DMS 273 (cell line): ENCODE measurements around the gene CD160.
"Not testable (repeated sequence)": the region's sequence is repeated elsewhere in the genome, so short reads cannot be mapped to it uniquely, and the experiment has no call there.

ENCODE experiments used
- DNase-seq: peaks from one replicate; lab custom pipeline; 2025; ENCODE audit not compliant: unreplicated experiment; lab: John Stamatoyannopoulos, UW

Gene CD160

GRCh38 chr1:145719230-145720079 lies at the start of gene CD160:
TSS of gene CD160 (plus strand) at chr1:145719499. CDS start at chr1:145728328, 8,829 bp downstream.
- DNase-seq = no peak

DNA sequence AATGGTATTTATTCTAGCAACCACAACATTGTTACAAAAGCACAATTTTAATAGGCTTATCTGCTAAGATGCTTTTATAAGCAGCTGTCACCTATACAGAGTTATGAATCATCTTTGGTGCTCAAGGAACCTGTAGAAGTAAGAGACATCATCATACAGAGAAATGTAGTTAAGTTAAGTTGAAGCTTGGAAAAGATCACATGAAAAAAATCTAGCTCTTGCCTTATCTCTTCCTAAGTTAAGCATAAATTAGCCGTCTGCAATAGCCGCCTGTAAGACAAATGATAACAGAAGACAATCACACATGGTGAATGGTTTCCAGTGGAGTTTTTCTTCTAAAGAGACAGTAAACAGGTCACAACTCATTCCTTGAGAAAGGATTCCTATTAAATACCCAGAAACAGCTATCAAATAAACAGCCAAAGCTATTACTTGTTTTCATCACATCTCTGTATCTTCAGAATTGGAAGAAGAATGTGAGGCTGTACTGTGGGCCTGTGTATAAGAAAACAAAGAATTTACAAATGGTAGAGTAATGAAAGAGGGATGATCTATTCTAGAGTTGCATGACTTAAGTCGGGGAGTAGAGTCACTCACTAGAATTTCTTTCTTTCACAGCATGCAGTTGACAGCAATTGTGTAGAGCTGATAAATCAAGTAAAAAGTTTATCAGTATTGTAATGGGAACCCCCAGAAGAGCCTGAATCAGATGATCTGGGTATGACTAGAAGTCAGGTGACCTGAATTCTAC lies 48.1 kb upstream of the CD160 start:
- DNase-seq = not testable (repeated sequence)

GRCh38 chr1:145673217-145673616 lies 46.1 kb upstream of the CD160 start:
- DNase-seq = not testable (repeated sequence)

DNA sequence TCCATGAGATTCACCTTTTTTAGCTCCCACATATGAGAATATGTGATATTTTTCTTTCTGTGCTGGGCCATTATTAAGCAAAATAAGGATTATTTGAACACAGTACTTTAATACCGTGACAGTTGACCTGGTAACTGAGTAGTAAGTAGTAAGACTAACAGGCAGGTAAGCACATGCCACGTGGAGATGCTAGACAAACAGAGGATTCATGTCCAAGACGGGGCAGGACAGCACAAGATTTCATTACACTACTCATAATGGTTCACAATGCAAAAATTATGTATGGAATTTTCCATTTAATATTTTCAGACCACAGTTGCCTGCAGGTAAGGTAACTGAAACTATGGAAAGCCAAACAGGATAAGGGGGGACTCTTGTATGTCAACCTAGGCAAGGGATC lies 34.4 kb upstream of the CD160 start:
- DNase-seq = not testable (repeated sequence)

DNA sequence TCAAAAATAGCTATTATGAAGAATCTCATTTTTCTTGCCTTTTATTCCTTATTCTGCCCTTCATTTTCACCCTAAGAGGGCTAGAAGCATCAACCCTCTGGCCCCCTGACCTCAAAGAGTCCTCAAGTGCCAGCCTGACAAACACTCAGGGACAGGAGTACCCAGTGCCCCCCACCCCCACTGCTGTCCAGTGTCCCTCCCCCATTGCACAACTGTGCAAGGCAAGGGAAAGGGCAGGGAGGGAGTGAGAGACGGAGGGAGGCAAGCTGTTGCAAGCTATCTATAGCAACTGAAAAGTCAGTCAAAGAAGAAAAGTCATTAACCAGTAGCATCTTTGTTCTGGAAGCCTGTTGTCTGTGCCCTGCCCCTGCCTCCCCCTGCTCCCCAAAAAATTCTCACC lies 33.2 kb upstream of the CD160 start:
- not testable (repeated sequence) for DNase-seq

DNA sequence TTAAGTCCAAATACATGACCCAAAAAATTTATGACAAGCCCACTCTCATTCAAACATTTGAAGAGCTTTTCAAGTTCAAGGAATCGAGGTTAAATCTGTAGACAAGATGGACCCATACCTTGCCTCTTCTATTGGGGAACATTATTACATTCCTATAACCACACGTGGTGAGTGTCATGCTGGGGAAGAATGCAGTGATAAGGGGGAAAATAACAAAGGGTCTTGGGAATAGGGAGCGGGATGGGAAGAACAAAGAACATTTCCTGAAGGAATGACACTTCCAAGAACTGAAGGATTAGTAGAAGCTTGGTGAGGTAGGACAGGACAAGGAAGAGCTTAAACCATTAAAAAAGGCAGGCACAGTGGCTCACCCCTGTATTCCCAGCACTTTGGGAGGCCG lies 31.0 kb upstream of the CD160 start:
- DNase-seq = no peak

DNA sequence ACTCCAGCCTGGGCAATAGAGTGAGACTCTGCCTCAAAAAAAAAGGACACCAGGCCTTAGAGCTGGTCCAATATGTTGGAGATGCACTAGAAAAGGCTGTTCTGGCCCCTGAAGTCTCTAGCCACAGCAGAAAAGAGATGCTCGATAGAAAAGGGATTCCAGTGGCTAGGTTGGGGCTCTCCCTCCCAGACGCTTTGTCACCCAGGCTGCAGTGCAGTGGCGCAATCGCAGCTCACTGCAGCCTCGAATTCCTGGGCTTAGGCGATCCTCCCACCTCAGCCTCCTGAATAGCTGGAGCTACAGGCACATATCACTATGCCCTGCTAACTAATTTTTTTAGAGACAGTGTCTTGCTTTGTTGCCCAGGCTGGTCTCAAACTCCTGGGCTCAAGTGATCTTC lies 30.4 kb upstream of the CD160 start:
- no peak for DNase-seq

DNA sequence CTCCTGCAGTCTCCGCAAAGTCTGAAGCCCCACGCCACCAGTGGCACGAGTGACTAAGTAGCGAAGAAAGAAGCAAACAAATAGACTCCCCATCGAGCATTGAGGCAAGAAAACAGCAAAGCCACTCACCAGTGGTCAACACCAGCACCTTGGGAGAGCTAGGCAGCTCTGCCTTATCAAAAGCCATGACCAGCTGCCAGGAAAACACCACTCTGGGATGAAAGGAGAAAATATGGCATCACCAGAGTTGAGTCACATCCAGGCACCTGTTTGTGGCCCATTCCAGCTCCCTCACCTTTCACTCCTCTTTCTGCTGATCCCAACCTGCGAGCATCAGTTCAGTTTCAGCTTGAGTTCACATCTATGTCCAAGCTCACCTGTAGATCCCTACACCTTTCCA lies 29.4 kb upstream of the CD160 start:
- DNase-seq = peak; percentile 20

GRCh38 chr1:145690587-145691558 lies 28.4 kb upstream of the CD160 start:
- DNase-seq = peak; percentile 92

GRCh38 chr1:145692785-145693443 lies 26.4 kb upstream of the CD160 start:
- no peak for DNase-seq

DNA sequence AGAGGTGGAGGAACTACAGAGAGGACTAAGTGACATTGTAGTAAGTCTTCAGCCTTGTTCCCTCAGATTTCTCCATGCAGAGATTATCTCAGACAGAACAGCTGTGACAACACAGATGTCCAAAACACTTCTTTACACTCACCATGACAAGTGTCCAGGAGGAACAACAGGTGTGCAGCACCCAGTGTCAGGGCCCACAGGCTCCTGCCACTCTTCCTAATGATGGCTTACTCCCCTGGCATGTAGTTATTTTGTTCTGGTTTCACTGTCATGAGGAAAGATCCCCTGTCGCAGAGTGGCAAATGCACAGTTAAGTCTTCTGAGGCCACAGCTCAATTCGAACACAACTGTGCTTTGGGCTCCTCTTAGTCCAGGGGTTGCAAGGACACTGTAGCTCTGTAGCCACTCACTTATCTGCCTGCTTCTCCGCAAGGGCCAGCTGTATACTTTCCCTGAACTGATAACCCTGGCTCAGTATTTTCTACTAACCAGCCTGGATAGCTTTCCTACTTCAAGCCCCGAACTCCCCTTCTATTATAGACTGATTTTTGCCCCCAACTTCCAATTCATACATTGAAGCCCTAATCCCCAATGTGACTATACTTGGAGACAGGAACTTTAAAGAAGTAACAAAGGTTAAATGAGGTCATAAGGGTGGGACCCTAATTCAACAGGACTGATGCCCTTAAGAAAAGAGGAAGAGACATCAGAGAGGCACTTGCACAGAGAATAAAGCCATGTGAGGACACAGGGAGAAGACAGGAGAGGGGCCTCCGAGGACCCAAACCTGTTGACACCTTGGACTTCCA lies 23.3 kb upstream of the CD160 start:
- no peak for DNase-seq

DNA sequence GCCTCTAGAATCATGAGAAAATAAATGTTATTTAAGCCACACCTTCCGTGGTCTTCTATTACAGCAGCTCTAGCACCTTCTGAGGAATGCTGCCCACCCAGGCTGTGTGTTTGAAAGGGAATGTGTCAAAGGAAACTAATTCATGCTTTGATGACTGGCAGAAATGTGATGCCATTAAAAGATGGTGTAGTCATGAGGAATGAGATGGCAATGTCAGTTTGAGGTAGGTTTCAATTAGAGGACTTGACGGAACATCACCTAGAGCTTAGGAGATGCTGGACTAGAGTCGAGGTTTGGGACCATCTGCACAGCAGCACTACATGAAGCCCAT lies 22.7 kb upstream of the CD160 start:
- no peak for DNase-seq

DNA sequence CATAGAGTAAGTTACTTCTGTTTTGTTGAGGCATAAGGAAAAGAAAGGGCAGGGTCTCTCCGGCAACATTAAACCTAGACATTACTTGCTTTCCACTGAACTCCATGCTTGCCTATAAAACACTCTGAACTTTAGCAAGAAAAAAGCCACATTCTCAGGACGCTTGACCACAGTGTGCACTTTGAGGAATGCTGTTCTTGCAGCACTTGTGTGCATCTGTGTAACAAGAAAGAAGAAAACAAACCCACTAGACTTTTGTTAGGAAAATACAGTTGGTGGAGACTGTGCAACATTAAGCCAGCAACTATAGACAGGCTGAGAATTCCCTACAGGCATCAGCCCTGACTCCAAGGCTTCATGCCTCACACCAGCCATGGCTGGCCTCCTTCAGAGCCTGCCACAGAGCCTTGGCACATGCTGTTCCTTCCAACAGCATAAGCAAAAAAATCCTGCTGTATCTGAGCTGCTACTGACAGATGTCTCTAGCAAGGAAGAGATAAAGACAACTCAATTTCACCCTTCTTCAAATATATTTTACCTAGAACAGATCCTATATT lies 17.9 kb upstream of the CD160 start:
- DNase-seq = no peak

GRCh38 chr1:145702052-145702451 lies 17.2 kb upstream of the CD160 start:
- no peak for DNase-seq

GRCh38 chr1:145702826-145703225 lies 16.5 kb upstream of the CD160 start:
- DNase-seq = no peak

GRCh38 chr1:145705622-145706021 lies 13.7 kb upstream of the CD160 start:
- DNase-seq = no peak

- DNase-seq = no peak
Measured at GRCh38 chr1:145706086-145706664, 13.1 kb upstream of the CD160 start.

- DNase-seq = no peak
Measured at GRCh38 chr1:145707183-145707867, 12.0 kb upstream of the CD160 start, which contains the start of gene PDZK1. TSS of gene PDZK1 (minus strand) at chr1:145707368. CDS start at chr1:145688021, 19,347 bp downstream.
